Loucy (cell line): Measurements from ENCODE around the gene SAA4.

ENCODE experiments used
- CTCF ChIP-seq: fragments of 200-600 bp; sonication (generic); conservative IDR thresholded peaks from 2 replicates; pipeline ENCODE4 v1.5.1; 2014; ENCODE audit warnings: mild to moderate bottlenecking, antibody characterized with exemption, low read length
- EZH2phosphoT487 ChIP-seq: fragments of 200-600 bp; IDR thresholded peaks from 2 replicates; pipeline ENCODE4 v1.6.1; 2018; ENCODE audit warnings: antibody characterized with exemption, mild to moderate bottlenecking, moderate library complexity, borderline replicate concordance

DNA sequence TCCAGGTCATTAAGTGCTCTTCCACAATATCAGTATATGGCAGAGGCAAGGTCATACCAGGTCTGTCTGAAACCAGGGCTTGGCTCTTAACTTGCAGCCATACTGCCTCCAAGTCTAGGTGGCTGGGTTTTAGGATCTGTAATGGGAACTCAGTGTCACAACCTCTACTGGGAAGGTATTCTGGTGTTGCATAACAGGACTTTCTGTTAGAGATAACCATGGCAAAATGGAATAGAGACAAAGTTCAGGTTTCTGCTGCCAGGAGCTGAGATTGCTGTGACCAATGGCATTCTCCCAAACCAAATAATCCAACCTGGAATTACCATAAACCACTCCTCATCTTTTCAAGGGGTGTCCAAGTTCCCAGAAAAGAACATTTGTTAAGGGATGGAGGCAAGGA lies 22.7 kb upstream of the SAA4 start:
- TF ChIP-seq CTCF, result no peak
- no peak for TF ChIP-seq EZH2phosphoT487
